A549 (cell line): ENCODE results near the gene CBX3. TPM values are rescaled to one million over a fixed set of nuclear protein-coding genes. Genes with fewer than 3 reads are reported as not detected.
A peak's percentile ranks its signal among the peaks of the same experiment; 100 is the strongest.

Experiments used
- ATAC-seq, 2 experiments: fragments of 200-7000 bp in 1 of 2; fragments of >200 bp in 1 of 2; cut with Nextera tagmentation in 1 of 2; cut with Tn5 transposase in 1 of 2; 3 replicates each; pipeline versions ENCODE4 v1.8.0 to v1.9.1; 2018 to 2020; ENCODE audit warnings: mild to moderate bottlenecking in 1 of 2, moderate library complexity in 1 of 2
- CTCF ChIA-PET: fragments of 300-600 bp; sonication (Branson Sonifier 250); formaldehyde crosslinking; extraction: SDS; loops from one replicate; lab custom pipeline; 2021; ENCODE audit warnings: antibody characterized with exemption, inconsistent platforms; lab: Yijun Ruan, JAX
- POLR2A ChIA-PET: fragments of 350-600 bp; formaldehyde crosslinking; extraction: SDS; loops from one replicate; lab custom pipeline; 2021; ENCODE audit warnings: antibody characterized with exemption, inconsistent platforms; lab: Yijun Ruan, JAX
- DNase-seq, 2 experiments: peaks; one replicate each; pipeline versions ENCODE4 v3.0.0 to v3.0.0-alpha.2; 2011 to 2016; ENCODE audit warnings: low read depth in 1 of 2, low spot score in 1 of 2
- FAIRE-seq: peaks from 2 replicates; lab custom pipeline; 2011; peaks lifted over from hg19 to GRCh38; lab: Jason Lieb, UNC
- H3K27ac ChIP-seq, 2 experiments: fragments of >200 bp; sonication (Bioruptor Twin); formaldehyde crosslinking; 3 replicates each; pipeline ENCODE4 v1.5.1; 2016 to 2017
- H3K4me1 ChIP-seq: fragments of >200 bp; sonication (Bioruptor Twin); formaldehyde crosslinking; 3 replicates; pipeline ENCODE4 v1.6.1; 2016
- H3K4me2 ChIP-seq: fragments of >200 bp; sonication (Bioruptor Twin); formaldehyde crosslinking; 3 replicates; pipeline ENCODE4 v1.6.1; 2016
- H3K4me3 ChIP-seq: fragments of >200 bp; sonication (Bioruptor Twin); formaldehyde crosslinking; 3 replicates; pipeline ENCODE4 v1.5.1; 2016
- H3K9me3 ChIP-seq: fragments of >200 bp; sonication (Bioruptor Twin); formaldehyde crosslinking; 3 replicates; pipeline ENCODE4 v1.6.1; 2016
- BCL3 ChIP-seq: fragments of >200 bp; sonication (Bioruptor Twin); formaldehyde crosslinking; IDR thresholded peaks from 3 replicates; pipeline ENCODE4 v1.6.1; 2016
- CBX8 ChIP-seq: fragments of 200-600 bp; sonication (generic); IDR thresholded peaks from 2 replicates; pipeline ENCODE4 v1.6.1; 2016
- CHD4 ChIP-seq: fragments of 200-600 bp; sonication (generic); IDR thresholded peaks from 2 replicates; pipeline ENCODE4 v1.6.1; 2016; ENCODE audit warnings: antibody characterized with exemption, mild to moderate bottlenecking, borderline replicate concordance
- E2F6 ChIP-seq: IDR thresholded peaks from 2 replicates; pipeline ENCODE4 v1.6.1; 2012; ENCODE audit warnings: low read depth, borderline replicate concordance
- ELK1 ChIP-seq: fragments of 150-350 bp; IDR thresholded peaks from 2 replicates; pipeline ENCODE4 v1.6.1; 2014; ENCODE audit warnings: low read depth, mild to moderate bottlenecking, low read length
- FOSL2 ChIP-seq, 2 experiments: fragments of 450-650 bp in 1 of 2; fragments of >200 bp in 1 of 2; sonication (Bioruptor Twin) in 1 of 2; formaldehyde crosslinking; IDR thresholded peaks; 2 replicates each; pipeline versions ENCODE4 v1.5.0 to v1.6.1; 2016 to 2020; ENCODE audit warnings: mild to moderate bottlenecking in 1 of 2, moderate library complexity in 1 of 2
- HOXA7 ChIP-seq: fragments of 250-450 bp; sonication (Bioruptor Pico); IDR thresholded peaks from 2 replicates; pipeline ENCODE4 v1.5.0; 2020; ENCODE audit warnings: mild to moderate bottlenecking, moderate library complexity
- JUN ChIP-seq, 2 experiments: fragments of >200 bp; sonication (Bioruptor Twin); formaldehyde crosslinking; IDR thresholded peaks; 2 replicates in 1 of 2; 3 replicates in 1 of 2; pipeline ENCODE4 v1.6.1; 2016 to 2017
- MAX ChIP-seq: IDR thresholded peaks from 2 replicates; pipeline ENCODE4 v1.6.1; 2012
- MYC ChIP-seq: IDR thresholded peaks from 2 replicates; pipeline ENCODE4 v1.6.1; 2012; ENCODE audit warnings: mild to moderate bottlenecking, inconsistent platforms, low read length, improper control_type of control experiment, borderline replicate concordance
- NFE2L2 ChIP-seq: fragments of 150-350 bp; conservative IDR thresholded peaks from 2 replicates; pipeline ENCODE4 v1.6.1; 2014; ENCODE audit warnings: low read length
- NPAS2 ChIP-seq: fragments of 250-450 bp; sonication (Bioruptor Pico); IDR thresholded peaks from 2 replicates; pipeline ENCODE4 v1.8.0; 2022; ENCODE audit warnings: mild to moderate bottlenecking, moderate library complexity, borderline replicate concordance
- PBX3 ChIP-seq: IDR thresholded peaks from 2 replicates; pipeline ENCODE4 v1.6.1; 2012
- PHF8 ChIP-seq: fragments of 200-600 bp; sonication (generic); IDR thresholded peaks from 2 replicates; pipeline ENCODE4 v1.6.1; 2016; ENCODE audit warnings: low read depth, mild to moderate bottlenecking, antibody characterized with exemption, moderate library complexity, borderline replicate concordance
- POLR2A ChIP-seq: IDR thresholded peaks from 2 replicates; pipeline ENCODE4 v1.6.1; 2012; ENCODE audit warnings: mild to moderate bottlenecking, low read length
- RARB ChIP-seq: fragments of 250-450 bp; sonication (Bioruptor Pico); IDR thresholded peaks from 2 replicates; pipeline ENCODE4 v1.8.0; 2021; ENCODE audit warnings: mild to moderate bottlenecking, moderate library complexity
- TFCP2L1 ChIP-seq: fragments of 250-450 bp; sonication (Bioruptor Pico); IDR thresholded peaks from 2 replicates; pipeline ENCODE4 v1.5.0; 2021; ENCODE audit warnings: mild to moderate bottlenecking
- WGBS: methylation state at CpG from one replicate; pipeline ENCODE4 v1.1.6; 2017; ENCODE audit errors: missing lambda C conversion rate; 5-methylcytosine and 5-hydroxymethylcytosine counted together
- polyA minus RNA-seq: library from RNA; depleted of rRNA, polyadenylated mRNA; stranded (reverse); fragments of >200 nt; gene quantifications from 2 replicates; pipeline ENCODE4 v1.2.3, GENCODE V29; 2011; rRNA and poly(A)+ RNA removed
- polyA plus RNA-seq, 4 experiments: library from polyadenylated mRNA; depleted of rRNA in 3 of 4; stranded (reverse); fragments of >200 nt; fragmentation: RNase III in 1 of 4; extraction: RNeasy Plus Mini Kit Qiagen cat#74134 plus additional on column Dnase treatment in 1 of 4; gene quantifications; 2 replicates in 3 of 4; 3 replicates in 1 of 4; pipeline ENCODE4 v1.2.3, GENCODE V29; 2011 to 2017
- TF ChIP-seq, protein P1 (sequence below): fragments of 250-450 bp; sonication (Bioruptor Pico); IDR thresholded peaks from 2 replicates; pipeline ENCODE4 v1.5.0; 2021; ENCODE audit warnings: mild to moderate bottlenecking, moderate library complexity, borderline replicate concordance

The CBX3 gene
- polyA plus RNA-seq (2011; rRNA removed) (177 and 275 TPM in 2 replicates), polyA plus RNA-seq (2017; fragmentation: RNase III; extraction: RNeasy Plus Mini Kit Qiagen cat#74134 plus additional on column Dnase treatment) (286 to 298 TPM (median 288 TPM) in 3 replicates), polyA minus RNA-seq (19.6 and 28.2 TPM in 2 replicates)
- 82.7 and 88.6 TPM in 2 replicates for polyA plus RNA-seq (2012; cell fraction: cytosol; rRNA removed)
- 58.0 and 66.0 TPM in 2 replicates for polyA plus RNA-seq (2012; cell fraction: nucleus; rRNA removed)

GRCh38 chr7:26201247-26202018 is at the start of gene CBX3:
Gene CBX3 (plus strand): TSS chr7:26201745. CDS start chr7:26202999, 1,254 bp downstream.
- H3K4me3 ChIP-seq = peak within 1 kb of the TSS; percentile 92
- FAIRE-seq (no peak), DNase-seq (peak; percentile 63 to 92), ATAC-seq (peak; percentile 59 to 68)
- 0% methylated on average over 27 of the region's 86 CpGs for WGBS
- H3K9me3 ChIP-seq = no peaks in the 10 kb centered on the region
- ChIA-PET CTCF (interaction anchor here (0.8 to 2.6 kb wide), 2 partner anchors 9 to 122 kb away, joined by 3 to 10 read pairs; no protein-coding TSS in a partner anchor), POLR2A (interaction anchor here (0.6 to 3.1 kb wide), 10 partner anchors 9 to 339 kb away, joined by 3 to 42 read pairs (median 4); partner anchors contain the start of gene NFE2L3)
- H3K4me2 ChIP-seq = peak within 1 kb of the TSS; percentile 92
- peaks cover 37% of the 10 kb centered on the region for H3K4me1 ChIP-seq
- TF ChIP-seq POLR2A = peak; percentile 68
- TF ChIP-seq CHD4 = no peak
- TF ChIP-seq PBX3 = no peak
- TF ChIP-seq E2F6 = peak; percentile 12; the same call in 1 of the 2 replicates
- TF ChIP-seq BCL3 = peak; percentile 70; the same call in 2 of the 3 replicates
- TF ChIP-seq NPAS2 (CRISPR knock-in tag) = no peak
- TF ChIP-seq PHF8 = peak; percentile 70
- TF ChIP-seq MYC = peak; percentile 69
- peak; percentile 57; the same call in 1 of the 2 replicates for TF ChIP-seq TFCP2L1
- TF ChIP-seq RARB = no peak
- no peak for TF ChIP-seq NFE2L2
- TF ChIP-seq FOSL2 (IDR thresholded peaks at IDR 0.05) = no peak
- TF ChIP-seq FOSL2 (CRISPR knock-in tag; IDR thresholded peaks at IDR 0.05) = peak; percentile 37; the same call in 1 of the 2 replicates
- no peak for TF ChIP-seq ELK1
- TF ChIP-seq HOXA7 (CRISPR knock-in tag) = 0 out of 2 replicates have a peak, but pooled peaks have one; percentile 50
- TF ChIP-seq CBX8 = no peak
- peak; percentile 59; the same call in 1 of the 2 replicates for TF ChIP-seq MAX
- peak in 1 of 2 experiments; percentile 83; a peak in 3 of 5 replicates for TF ChIP-seq JUN (IDR thresholded peaks at IDR 0.05)
- TF ChIP-seq, protein P1, sequence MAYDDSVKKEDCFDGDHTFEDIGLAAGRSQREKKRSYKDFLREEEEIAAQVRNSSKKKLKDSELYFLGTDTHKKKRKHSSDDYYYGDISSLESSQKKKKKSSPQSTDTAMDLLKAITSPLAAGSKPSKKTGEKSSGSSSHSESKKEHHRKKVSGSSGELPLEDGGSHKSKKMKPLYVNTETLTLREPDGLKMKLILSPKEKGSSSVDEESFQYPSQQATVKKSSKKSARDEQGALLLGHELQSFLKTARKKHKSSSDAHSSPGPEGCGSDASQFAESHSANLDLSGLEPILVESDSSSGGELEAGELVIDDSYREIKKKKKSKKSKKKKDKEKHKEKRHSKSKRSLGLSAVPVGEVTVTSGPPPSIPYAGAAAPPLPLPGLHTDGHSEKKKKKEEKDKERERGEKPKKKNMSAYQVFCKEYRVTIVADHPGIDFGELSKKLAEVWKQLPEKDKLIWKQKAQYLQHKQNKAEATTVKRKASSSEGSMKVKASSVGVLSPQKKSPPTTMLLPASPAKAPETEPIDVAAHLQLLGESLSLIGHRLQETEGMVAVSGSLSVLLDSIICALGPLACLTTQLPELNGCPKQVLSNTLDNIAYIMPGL (CRISPR knock-in tag) = no peak
- H3K27ac ChIP-seq = peak within 1 kb of the TSS; percentile 99
